IMR-90 (cell line): Measurements from ENCODE around the gene GPN1. TPM values are rescaled to one million over a fixed set of nuclear protein-coding genes. Genes with fewer than 3 reads are reported as not detected.

ENCODE experiments used
- ATAC-seq: fragments of 200-7000 bp; cut with Tn5 transposase; 2 replicates; pipeline ENCODE4 v1.9.1; 2020; ENCODE audit warnings: low read depth, mild to moderate bottlenecking, moderate library complexity
- BruUV-seq: library from RNA; stranded (reverse); fragments of 400-500 nt; replicated peaks from 2 replicates; lab custom pipeline; 2021; lab: Mats Ljungman, UMichigan
- CTCF ChIA-PET: fragments of 300-600 bp; formaldehyde crosslinking; extraction: SDS; loops from one replicate; lab custom pipeline; 2021; ENCODE audit warnings: antibody characterized with exemption; lab: Yijun Ruan, JAX
- POLR2A ChIA-PET: fragments of 300-600 bp; sonication (Branson Sonifier 250); formaldehyde crosslinking; loops from one replicate; lab custom pipeline; 2022; ENCODE audit warnings: antibody characterized with exemption; ENCODE audit not compliant: unreplicated experiment; lab: Charles Lee
- DNase-seq: peaks from one replicate; pipeline ENCODE4 v3.0.0; 2013
- H2AFZ ChIP-seq: replicated peaks from 2 replicates; pipeline ENCODE3; 2013; ENCODE audit warnings: low read length, mild to moderate bottlenecking; ENCODE audit not compliant: poor library complexity
- H2AK5ac ChIP-seq: 2 replicates; pipeline ENCODE4 v1.6.1; 2013; ENCODE audit warnings: low read depth, low read length, inconsistent platforms
- H2AK9ac ChIP-seq: replicated peaks from 2 replicates; pipeline ENCODE3; 2013; ENCODE audit warnings: mild to moderate bottlenecking, low read depth, low read length, moderate library complexity; ENCODE audit not compliant: poor library complexity
- H2BK120ac ChIP-seq: 2 replicates; pipeline ENCODE4 v1.6.1; 2013; ENCODE audit warnings: low read depth, low read length, inconsistent platforms
- H2BK15ac ChIP-seq: 3 replicates; pipeline ENCODE4 v1.6.1; 2013; ENCODE audit warnings: low read depth, low read length, inconsistent platforms
- H2BK20ac ChIP-seq: 2 replicates; pipeline ENCODE4 v1.6.1; 2013; ENCODE audit warnings: low read depth, mild to moderate bottlenecking, inconsistent platforms, low read length, moderate library complexity
- H2BK5ac ChIP-seq: 2 replicates; pipeline ENCODE4 v1.6.1; 2013; ENCODE audit warnings: mild to moderate bottlenecking, low read depth, low read length, inconsistent platforms; ENCODE audit not compliant: poor library complexity, severe bottlenecking
- H3K14ac ChIP-seq: replicated peaks from 2 replicates; pipeline ENCODE4 v1.6.1; 2013; ENCODE audit warnings: low read depth, low read length, inconsistent platforms
- H3K18ac ChIP-seq: 2 replicates; pipeline ENCODE4 v1.6.1; 2013; ENCODE audit warnings: low read depth, low read length, control low read depth
- H3K23ac ChIP-seq: 2 replicates; pipeline ENCODE4 v1.6.1; 2013; ENCODE audit warnings: low read depth, low read length, inconsistent platforms
- H3K27ac ChIP-seq: 2 replicates; pipeline ENCODE4 v1.5.1; 2013; ENCODE audit warnings: mild to moderate bottlenecking, control low read depth, low read length; ENCODE audit not compliant: insufficient read depth
- H3K27me3 ChIP-seq: 2 replicates; pipeline ENCODE4 v1.6.1; 2013; ENCODE audit warnings: low read length; ENCODE audit not compliant: control insufficient read depth, insufficient read depth
- H3K36me3 ChIP-seq: 2 replicates; pipeline ENCODE4 v1.6.1; 2013; ENCODE audit warnings: low read length, mixed read lengths; ENCODE audit not compliant: control insufficient read depth, insufficient read depth
- H3K4ac ChIP-seq: 2 replicates; pipeline ENCODE4 v1.6.1; 2013; ENCODE audit warnings: low read depth, low read length, inconsistent platforms
- H3K4me1 ChIP-seq: 2 replicates; pipeline ENCODE4 v1.6.1; 2013; ENCODE audit warnings: low read length, mixed read lengths; ENCODE audit not compliant: control insufficient read depth, insufficient read depth
- H3K4me2 ChIP-seq: 2 replicates; pipeline ENCODE4 v1.6.1; 2013; ENCODE audit warnings: low read depth, mild to moderate bottlenecking, control low read depth, low read length, moderate library complexity
- H3K4me3 ChIP-seq: 2 replicates; pipeline ENCODE4 v1.5.1; 2013; ENCODE audit warnings: low read depth, mild to moderate bottlenecking, control low read depth, low read length, moderate library complexity; ENCODE audit not compliant: insufficient read depth
- H3K56ac ChIP-seq: 2 replicates; pipeline ENCODE4 v1.6.1; 2013; ENCODE audit warnings: low read length, inconsistent platforms; ENCODE audit not compliant: insufficient read depth; ENCODE audit errors: extremely low read depth
- H3K79me1 ChIP-seq, 2 experiments: 2 replicates each; pipeline ENCODE4 v1.6.1; 2013; ENCODE audit warnings: low read length in 2 of 2, inconsistent platforms in 1 of 2, low read depth in 1 of 2
- H3K9ac ChIP-seq: 2 replicates; pipeline ENCODE4 v1.6.1; 2013; ENCODE audit warnings: low read depth, low read length, control low read depth
- H3K9me1 ChIP-seq: 2 replicates; pipeline ENCODE4 v1.6.1; 2013; ENCODE audit warnings: low read length, inconsistent platforms; ENCODE audit not compliant: insufficient read depth
- H3K9me3 ChIP-seq: 2 replicates; pipeline ENCODE4 v1.6.1; 2013; ENCODE audit warnings: low read length; ENCODE audit not compliant: control insufficient read depth, insufficient read depth
- H4K20me1 ChIP-seq: 2 replicates; pipeline ENCODE4 v1.6.1; 2013; ENCODE audit warnings: low read length, inconsistent platforms; ENCODE audit not compliant: insufficient read depth
- H4K5ac ChIP-seq: 2 replicates; pipeline ENCODE4 v1.6.1; 2013; ENCODE audit warnings: mild to moderate bottlenecking, low read depth, low read length, control low read depth
- H4K8ac ChIP-seq, 2 experiments: 2 replicates each; pipeline ENCODE4 v1.6.1; 2013; ENCODE audit warnings: low read depth in 2 of 2, low read length in 2 of 2, control low read depth in 1 of 2, inconsistent platforms in 1 of 2
- H4K91ac ChIP-seq: 2 replicates; pipeline ENCODE4 v1.6.1; 2013; ENCODE audit warnings: low read depth, low read length, inconsistent platforms; ENCODE audit not compliant: insufficient read depth
- CEBPB ChIP-seq: IDR thresholded peaks from 2 replicates; pipeline ENCODE4 v1.6.1; 2012; ENCODE audit warnings: low read depth, low read length, improper control_type of control experiment
- CHD1 ChIP-seq: IDR thresholded peaks from 2 replicates; pipeline ENCODE4 v1.6.1; 2012; ENCODE audit warnings: low read depth, low read length, improper control_type of control experiment
- CTCF ChIP-seq: conservative IDR thresholded peaks from 2 replicates; pipeline ENCODE4 v1.5.1; 2012; ENCODE audit warnings: mild to moderate bottlenecking, low read depth, low read length, improper control_type of control experiment
- ELK1 ChIP-seq: fragments of 150-350 bp; IDR thresholded peaks from 2 replicates; pipeline ENCODE4 v1.6.1; 2016; ENCODE audit warnings: low read depth, mild to moderate bottlenecking, low read length, moderate library complexity, borderline replicate concordance
- FOS ChIP-seq: fragments of 150-350 bp; IDR thresholded peaks from 2 replicates; pipeline ENCODE4 v1.6.1; 2016; ENCODE audit warnings: low read depth, low read length
- MAFK ChIP-seq: IDR thresholded peaks from 2 replicates; pipeline ENCODE4 v1.6.1; 2012; ENCODE audit warnings: low read depth, low read length, improper control_type of control experiment
- MAZ ChIP-seq: IDR thresholded peaks from 2 replicates; pipeline ENCODE4 v1.6.1; 2012; ENCODE audit warnings: low read depth, mild to moderate bottlenecking, low read length, improper control_type of control experiment, moderate library complexity, borderline replicate concordance
- NFE2L2 ChIP-seq: fragments of 150-350 bp; IDR thresholded peaks from 2 replicates; pipeline ENCODE4 v1.6.1; 2016; ENCODE audit warnings: low read depth, mild to moderate bottlenecking, low read length
- RAD21 ChIP-seq: IDR thresholded peaks from 2 replicates; pipeline ENCODE4 v1.6.1; 2012; ENCODE audit warnings: low read length, improper control_type of control experiment
- SMC3 ChIP-seq: fragments of 150-350 bp; IDR thresholded peaks from 2 replicates; pipeline ENCODE4 v1.6.1; 2016; ENCODE audit warnings: low read depth, mild to moderate bottlenecking, antibody characterized with exemption, low read length, moderate library complexity
- WGBS, 2 experiments: methylation state at CpG; one replicate each; pipeline versions ENCODE4 v1.1.5 to v1.1.7; 2013; ENCODE audit warnings: missing lambda C conversion rate in 2 of 2; ENCODE audit not compliant: insufficient read length in 1 of 2; ENCODE audit errors: extremely low coverage in 2 of 2; 5-methylcytosine and 5-hydroxymethylcytosine counted together
- dilution Hi-C: fragments of 300-500 bp; cut with HindIII; formaldehyde crosslinking; loops from one replicate; pipeline ENCODE4 v1.14.3; 2018; ENCODE audit warnings: low sequenced_read_pairs; ENCODE audit not compliant: unreplicated experiment
- in situ Hi-C: fragments of 300-500 bp; cut with MboI; formaldehyde crosslinking; loops from 3 replicates; pipeline ENCODE4 v1.14.3; 2019; ENCODE audit warnings: low sequenced_read_pairs, inconsistent platforms, mixed read lengths
- intact Hi-C: fragments of 100-400 bp; cut with micrococcal nuclease; formaldehyde crosslinking; loops from 2 replicates; pipeline ENCODE4 v1.10.0; 2022
- polyA plus RNA-seq, 3 experiments: library from polyadenylated mRNA; depleted of rRNA; stranded (reverse); fragments of >200 nt; gene quantifications; 2 replicates each; pipeline ENCODE4 v1.2.3, GENCODE V29; 2012; ENCODE audit warnings: low replicate concordance in 1 of 3
- total RNA-seq: library from RNA; depleted of rRNA; stranded (reverse); fragments of >200 nt; gene quantifications from 2 replicates; pipeline ENCODE4 v1.2.3, GENCODE V29; 2012
- TF ChIP-seq, protein P1 (sequence below): fragments of 150-350 bp; IDR thresholded peaks from 2 replicates; pipeline ENCODE4 v1.6.1; 2017; ENCODE audit warnings: mild to moderate bottlenecking, antibody characterized with exemption, low read length, low read depth

The GPN1 gene
- total and polyA plus RNA-seq, 2 of the 4 experiments (the other 2 are of a cell fraction) = 37.8 to 63.8 TPM

GRCh38 chr2:27640722-27641245 lies 11.9 kb downstream of the GPN1 start:
- H2AK5ac ChIP-seq = no peak overlapping the region
- no peak overlapping the region for H2BK15ac ChIP-seq
- no peak overlapping the region for H2BK5ac ChIP-seq
- H4K20me1 ChIP-seq = peaks cover 7% of the 10 kb centered on the region
- no peak overlapping the region for H3K56ac ChIP-seq
- peaks cover 0 to 10% of the 10 kb centered on the region in 2 experiments; a peak in 2 of 4 replicates for H3K79me1 ChIP-seq
- peaks cover 31% of the 10 kb centered on the region for H3K36me3 ChIP-seq
- POLR2A ChIA-PET = no interaction called here
- H3K14ac ChIP-seq = no peak overlapping the region
- H2AFZ ChIP-seq = no peak overlapping the region
- H4K8ac ChIP-seq = no peak overlapping the region
- no peak overlapping the region for H3K4ac ChIP-seq
- no TSS peak for BruUV-seq
- H2AK9ac ChIP-seq = no peak overlapping the region
- DNase-seq = no peak
- no peak for TF ChIP-seq NFE2L2
- no peak for TF ChIP-seq CTCF
- TF ChIP-seq CHD1 = no peak
- no peak for TF ChIP-seq ELK1
- no peak for TF ChIP-seq MAZ
- no peak for TF ChIP-seq FOS
- no peak for TF ChIP-seq CEBPB
- TF ChIP-seq MAFK = no peak
- TF ChIP-seq, protein P1, sequence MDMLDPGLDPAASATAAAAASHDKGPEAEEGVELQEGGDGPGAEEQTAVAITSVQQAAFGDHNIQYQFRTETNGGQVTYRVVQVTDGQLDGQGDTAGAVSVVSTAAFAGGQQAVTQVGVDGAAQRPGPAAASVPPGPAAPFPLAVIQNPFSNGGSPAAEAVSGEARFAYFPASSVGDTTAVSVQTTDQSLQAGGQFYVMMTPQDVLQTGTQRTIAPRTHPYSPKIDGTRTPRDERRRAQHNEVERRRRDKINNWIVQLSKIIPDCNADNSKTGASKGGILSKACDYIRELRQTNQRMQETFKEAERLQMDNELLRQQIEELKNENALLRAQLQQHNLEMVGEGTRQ = no peak
- TF ChIP-seq SMC3 = no peak
- no peak for TF ChIP-seq RAD21
- dilution Hi-C loops = no loop called here
- 0 out of 2 replicates have a peak, but pooled peaks cover 2% of the 10 kb centered on the region for H3K9me1 ChIP-seq
- no peaks in the 10 kb centered on the region for H3K27me3 ChIP-seq
- no peak overlapping the region for H4K91ac ChIP-seq
- intact Hi-C loops = no loop called here
- no peak overlapping the region for H3K23ac ChIP-seq
- H3K4me1 ChIP-seq = no peaks in the 10 kb centered on the region
- H3K9me3 ChIP-seq = no peaks in the 10 kb centered on the region
- no peak overlapping the region for H3K18ac ChIP-seq
- no peak overlapping the region for H2BK120ac ChIP-seq
- no peak for ATAC-seq
- no peak overlapping the region for H3K4me3 ChIP-seq
- H4K5ac ChIP-seq = no peak overlapping the region
- no peak overlapping the region for H3K4me2 ChIP-seq
- WGBS, 2 experiments = 83% methylated on average over 1 of the region's 2 CpGs; no CpG with 5 or more reads in 1 of the 2 experiments
- no peak overlapping the region for H3K27ac ChIP-seq
- in situ Hi-C loops = no loop called here
- no peak overlapping the region for H2BK20ac ChIP-seq
- H3K9ac ChIP-seq = no peak overlapping the region
- CTCF ChIA-PET = interaction anchor here (0.6 kb wide), 1 partner anchor 11 kb away, joined by 3 read pairs; no protein-coding TSS in a partner anchor
